A549 treated with Hydrocortisone at 1 μM for 4 hours (cell line): ENCODE data around the gene QPRT. TPM values are rescaled to one million over a fixed set of nuclear protein-coding genes. Genes with fewer than 3 reads are reported as not detected.

ENCODE experiments used
- total RNA-seq: library from RNA; stranded (reverse); fragments of 200-300 nt; extraction: Qiagen RNA extraction; gene quantifications from 5 replicates; pipeline ENCODE4 v1.2.3, GENCODE V29; 2022

QPRT gene
- 0.53 to 0.90 TPM (median 0.87 TPM) in 5 replicates for total RNA-seq

DNA sequence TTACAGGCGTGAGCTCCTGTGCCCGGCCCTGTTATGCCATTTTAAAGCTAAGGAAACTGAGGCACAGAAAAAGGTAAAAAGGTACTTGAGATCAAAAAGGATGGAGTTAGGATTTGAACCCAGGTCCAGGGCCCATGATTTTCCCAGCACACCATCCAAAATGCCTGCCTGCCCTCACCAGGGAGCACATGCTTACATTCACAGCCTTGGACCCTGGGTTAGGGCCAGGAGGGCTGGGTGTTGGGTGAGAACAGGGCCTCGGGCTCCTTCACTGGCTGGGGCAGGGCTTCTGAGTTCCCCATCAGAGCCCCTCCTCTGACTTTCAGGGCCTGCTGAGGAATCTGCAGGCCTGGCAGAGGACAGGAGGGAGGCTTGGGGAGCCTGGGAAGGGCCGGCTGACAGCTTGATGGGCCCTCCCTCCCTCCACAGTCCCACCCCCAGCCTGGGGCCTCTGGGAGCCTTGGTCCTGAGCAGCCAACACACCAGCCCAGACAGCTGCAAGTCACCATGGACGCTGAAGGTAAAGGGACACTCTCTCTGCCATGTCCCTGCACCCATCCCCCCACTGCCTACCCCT lies at the start of gene QPRT:
QPRT (plus strand) TSS at position 490 of the 577 bp plus-strand sequence; CDS start at position 508, 18 bp downstream.

GRCh38 chr16:29663016-29663806 lies 15.8 kb upstream of the QPRT start, which contains the start of gene SPN:
SPN (plus strand) TSS chr16:29663247; CDS start chr16:29663729, 482 bp downstream.

GRCh38 chr16:29745853-29746345 lies 66.9 kb downstream of the QPRT start, which contains the start of gene C16orf54:
C16orf54 (minus strand) TSS chr16:29745990; CDS start chr16:29744951, 1,039 bp downstream.

Other genes starting within 250 kb of the QPRT start
- 3.6 to 57.5 TPM (median 26.0 TPM) in 5 replicates for gene BOLA2, start 224.8 kb upstream of the QPRT start, total RNA-seq
- 58.1 to 88.2 TPM (median 81.4 TPM) in 5 replicates for gene SLX1B, start 224.6 kb upstream of the QPRT start, total RNA-seq
- gene SULT1A4, start 219.3 kb upstream of the QPRT start, total RNA-seq = 26.7 to 37.4 TPM (median 28.4 TPM) in 5 replicates
- gene NPIPB12, start 172.8 kb upstream of the QPRT start, total RNA-seq = 20.2 to 37.2 TPM (median 30.1 TPM) in 5 replicates
- gene SPN, start 15.9 kb upstream of the QPRT start, total RNA-seq = 0.02 TPM in 1 of 5 replicates, not detected in the others
- gene C16orf54, start 66.8 kb downstream of the QPRT start, total RNA-seq = not detected in 5 replicates
- gene ZG16, start 99.1 kb downstream of the QPRT start, total RNA-seq = not detected in 5 replicates
- 86.4 to 92.6 TPM (median 90.5 TPM) in 5 replicates for gene KIF22, start 111.6 kb downstream of the QPRT start, total RNA-seq
- gene MAZ, start 127.3 kb downstream of the QPRT start, total RNA-seq = 160 to 170 TPM (median 168 TPM) in 5 replicates
- 0.26 to 0.52 TPM (median 0.31 TPM) in 5 replicates for gene PRRT2, start 133.0 kb downstream of the QPRT start, total RNA-seq
- 38.6 to 43.2 TPM (median 40.7 TPM) in 5 replicates for gene PAGR1, start 137.0 kb downstream of the QPRT start, total RNA-seq
- gene MVP, start 141.3 kb downstream of the QPRT start, total RNA-seq = 131 to 146 TPM (median 140 TPM) in 5 replicates
- 67.9 to 92.6 TPM (median 87.4 TPM) in 5 replicates for gene CDIPT, start 184.0 kb downstream of the QPRT start, total RNA-seq
- gene SEZ6L2, start 220.4 kb downstream of the QPRT start, total RNA-seq = 18.2 to 22.4 TPM (median 20.4 TPM) in 5 replicates
- 15.8 to 26.9 TPM (median 23.3 TPM) in 5 replicates for gene ASPHD1, start 221.3 kb downstream of the QPRT start, total RNA-seq
- gene KCTD13, start 247.0 kb downstream of the QPRT start, total RNA-seq = 12.0 to 15.5 TPM (median 13.9 TPM) in 5 replicates